OCI-LY7 (cell line): ENCODE measurements around the gene PAM16.

ENCODE experiments used
- EZH2phosphoT487 ChIP-seq: fragments of 200-600 bp; sonication (generic); IDR thresholded peaks from 2 replicates; pipeline ENCODE4 v1.6.1; 2018; ENCODE audit warnings: low read depth, borderline replicate concordance, mild to moderate bottlenecking, mixed run types, antibody characterized with exemption, low read length, moderate library complexity, mixed read lengths
- TF ChIP-seq, protein P1 (sequence below): fragments of 200-600 bp; sonication (generic); conservative IDR thresholded peaks from 2 replicates; pipeline ENCODE4 v1.5.1; 2014; ENCODE audit warnings: mild to moderate bottlenecking, antibody characterized with exemption, low read length, moderate library complexity, mixed read lengths

DNA sequence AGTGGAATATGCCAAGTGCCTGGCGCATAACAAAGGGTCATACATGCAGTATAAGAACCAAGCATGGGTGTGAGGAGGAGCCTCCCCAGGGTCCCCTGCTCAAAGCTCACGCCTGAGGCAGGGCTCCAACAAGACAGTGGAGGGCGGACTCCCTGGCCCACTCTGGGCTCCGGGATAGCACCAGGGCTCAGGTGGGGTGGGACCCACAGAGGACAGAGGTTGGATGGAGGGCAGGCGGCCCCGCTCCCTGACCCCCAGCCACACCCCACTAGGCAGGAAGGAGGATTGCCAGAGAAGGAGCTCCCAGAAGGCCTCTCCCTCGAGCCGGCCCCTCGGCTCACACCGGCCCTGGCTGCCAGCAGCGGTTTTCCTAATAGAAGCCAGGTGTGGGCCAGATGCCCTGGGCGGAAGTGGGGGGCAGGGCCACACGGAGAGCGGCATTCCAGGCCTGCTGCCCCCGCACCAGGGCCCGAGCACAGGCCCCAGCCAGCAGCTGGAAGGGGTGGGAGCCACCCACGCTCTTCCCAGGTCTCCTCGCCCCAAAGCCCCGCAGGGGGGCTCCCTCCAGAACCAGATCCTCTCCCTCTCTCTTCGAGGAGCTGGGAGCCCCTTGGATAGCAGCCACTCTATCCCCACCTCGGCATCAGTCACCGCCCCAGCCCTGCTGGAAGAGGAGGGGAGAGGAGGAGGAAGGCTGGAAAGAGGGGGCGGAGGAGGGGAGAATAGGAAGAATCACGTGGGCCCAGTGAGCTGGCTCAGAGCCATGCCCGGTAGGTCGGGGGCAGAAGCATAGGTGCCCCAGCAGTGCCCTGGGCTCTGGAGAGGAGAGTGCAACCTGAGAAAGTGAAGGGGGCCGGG lies 41.5 kb upstream of the PAM16 start:
- TF ChIP-seq, protein P1, sequence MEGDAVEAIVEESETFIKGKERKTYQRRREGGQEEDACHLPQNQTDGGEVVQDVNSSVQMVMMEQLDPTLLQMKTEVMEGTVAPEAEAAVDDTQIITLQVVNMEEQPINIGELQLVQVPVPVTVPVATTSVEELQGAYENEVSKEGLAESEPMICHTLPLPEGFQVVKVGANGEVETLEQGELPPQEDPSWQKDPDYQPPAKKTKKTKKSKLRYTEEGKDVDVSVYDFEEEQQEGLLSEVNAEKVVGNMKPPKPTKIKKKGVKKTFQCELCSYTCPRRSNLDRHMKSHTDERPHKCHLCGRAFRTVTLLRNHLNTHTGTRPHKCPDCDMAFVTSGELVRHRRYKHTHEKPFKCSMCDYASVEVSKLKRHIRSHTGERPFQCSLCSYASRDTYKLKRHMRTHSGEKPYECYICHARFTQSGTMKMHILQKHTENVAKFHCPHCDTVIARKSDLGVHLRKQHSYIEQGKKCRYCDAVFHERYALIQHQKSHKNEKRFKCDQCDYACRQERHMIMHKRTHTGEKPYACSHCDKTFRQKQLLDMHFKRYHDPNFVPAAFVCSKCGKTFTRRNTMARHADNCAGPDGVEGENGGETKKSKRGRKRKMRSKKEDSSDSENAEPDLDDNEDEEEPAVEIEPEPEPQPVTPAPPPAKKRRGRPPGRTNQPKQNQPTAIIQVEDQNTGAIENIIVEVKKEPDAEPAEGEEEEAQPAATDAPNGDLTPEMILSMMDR, result no peak
- no peak for TF ChIP-seq EZH2phosphoT487
